SK-N-SH treated with all-trans-retinoic acid at 6 μM for 48 hours (cell line): ENCODE results near the gene DMD.

Source experiments
- ATAC-seq: fragments of 200-7000 bp; cut with Tn5 transposase; 3 replicates; pipeline ENCODE4 v1.9.1; 2020; ENCODE audit warnings: mild to moderate bottlenecking, moderate library complexity
- BACH2 ChIP-seq: fragments of 250-450 bp; sonication (Bioruptor Pico); IDR thresholded peaks from 2 replicates; pipeline ENCODE4 v1.9.0; 2021; ENCODE audit warnings: mild to moderate bottlenecking, borderline replicate concordance
- ESRRG ChIP-seq: fragments of 250-450 bp; sonication (Bioruptor Pico); IDR thresholded peaks from 2 replicates; pipeline ENCODE4 v1.6.1; 2021; ENCODE audit warnings: mild to moderate bottlenecking
- OSR1 ChIP-seq: fragments of 250-450 bp; sonication (Bioruptor Pico); IDR thresholded peaks from 2 replicates; pipeline ENCODE4 v1.8.0; 2022; ENCODE audit warnings: moderate library complexity, mild to moderate bottlenecking, inconsistent platforms
- PPARA ChIP-seq: fragments of 250-450 bp; sonication (Bioruptor Pico); IDR thresholded peaks from 2 replicates; pipeline ENCODE4 v1.5.0; 2020; ENCODE audit warnings: mild to moderate bottlenecking, borderline replicate concordance
- RARB ChIP-seq: fragments of 250-450 bp; sonication (Bioruptor Pico); IDR thresholded peaks from 2 replicates; pipeline ENCODE4 v1.8.0; 2021; ENCODE audit warnings: mild to moderate bottlenecking, moderate library complexity
- SNAI2 ChIP-seq: fragments of 250-450 bp; sonication (Bioruptor Pico); IDR thresholded peaks from 2 replicates; pipeline ENCODE4 v1.5.0; 2020; ENCODE audit warnings: mild to moderate bottlenecking, moderate library complexity
- TCF4 ChIP-seq: fragments of 250-450 bp; sonication (Bioruptor Pico); IDR thresholded peaks from 2 replicates; pipeline ENCODE4 v1.8.0; 2021; ENCODE audit warnings: mild to moderate bottlenecking, moderate library complexity, borderline replicate concordance
- ZC3H10 ChIP-seq: fragments of 250-450 bp; sonication (Bioruptor Pico); IDR thresholded peaks from 2 replicates; pipeline ENCODE4 v1.5.1; 2021; ENCODE audit warnings: mild to moderate bottlenecking, moderate library complexity
- ZFP3 ChIP-seq: fragments of 250-450 bp; sonication (Bioruptor Pico); IDR thresholded peaks from 2 replicates; pipeline ENCODE4 v1.5.0; 2020; ENCODE audit warnings: mild to moderate bottlenecking, moderate library complexity
- ZFP30 ChIP-seq: fragments of 450-650 bp; formaldehyde crosslinking; IDR thresholded peaks from 2 replicates; pipeline ENCODE4 v1.5.0; 2022; ENCODE audit warnings: mild to moderate bottlenecking, moderate library complexity
- ZNF565 ChIP-seq: fragments of 450-650 bp; formaldehyde crosslinking; conservative IDR thresholded peaks from 2 replicates; pipeline ENCODE4 v1.5.0; 2020; ENCODE audit warnings: low read depth, mild to moderate bottlenecking, moderate library complexity
- ZNF70 ChIP-seq: fragments of 450-650 bp; formaldehyde crosslinking; IDR thresholded peaks from 2 replicates; pipeline ENCODE4 v1.5.0; 2020; ENCODE audit warnings: mild to moderate bottlenecking, moderate library complexity
- ZNF8 ChIP-seq: fragments of 450-650 bp; formaldehyde crosslinking; IDR thresholded peaks from 2 replicates; pipeline ENCODE4 v1.5.0; 2020; ENCODE audit warnings: mild to moderate bottlenecking, moderate library complexity
- TF ChIP-seq, protein P1 (sequence below): fragments of 250-450 bp; sonication (Bioruptor Pico); IDR thresholded peaks from 2 replicates; pipeline ENCODE4 v1.8.0; 2020; ENCODE audit warnings: mild to moderate bottlenecking, moderate library complexity, borderline replicate concordance
- TF ChIP-seq, protein P2 (sequence below): fragments of 250-450 bp; sonication (Bioruptor Pico); IDR thresholded peaks from 2 replicates; pipeline ENCODE4 v1.5.0; 2020; ENCODE audit warnings: mild to moderate bottlenecking, moderate library complexity
- TF ChIP-seq, protein P3 (sequence below): fragments of 250-450 bp; sonication (Bioruptor Pico); IDR thresholded peaks from 2 replicates; pipeline ENCODE4 v1.5.1; 2020; ENCODE audit warnings: low read depth, mild to moderate bottlenecking, moderate library complexity

DMD gene

DNA sequence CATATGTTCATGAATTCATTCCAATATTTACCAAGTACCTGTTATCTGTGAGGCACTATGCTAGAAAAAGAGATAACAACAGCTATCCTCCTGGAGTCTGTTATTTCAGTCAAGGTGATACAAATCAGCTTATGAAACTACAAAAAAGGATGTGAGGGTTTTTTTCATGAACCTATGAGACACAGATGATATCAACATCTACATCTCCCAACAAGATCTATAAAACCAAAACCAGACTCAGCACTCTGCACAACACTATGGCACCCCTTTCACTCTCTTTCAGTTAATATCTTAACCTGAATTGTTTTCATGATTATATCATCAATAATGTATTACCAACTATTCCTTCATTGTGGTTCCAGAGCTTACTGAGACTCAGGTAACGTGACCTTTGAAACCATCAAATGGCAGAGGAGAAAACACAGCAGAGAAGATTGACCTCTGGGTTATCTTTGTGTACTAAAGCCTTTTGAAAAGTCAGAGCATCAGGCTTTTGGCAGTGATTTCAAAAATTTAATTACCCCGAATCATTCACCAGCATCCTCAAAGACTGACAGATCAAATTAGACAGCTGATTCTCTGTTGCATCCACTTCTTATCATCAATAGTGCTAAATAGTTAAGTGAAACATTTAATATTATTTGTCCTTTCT is 1894.9 kb downstream of the DMD start:
- TF ChIP-seq ESRRG (CRISPR knock-in tag) (no peak), ZNF565 (CRISPR knock-in tag) (no peak), TCF4 (CRISPR knock-in tag) (no peak), PPARA (CRISPR knock-in tag) (no peak), ZFP30 (CRISPR knock-in tag) (no peak), ZNF8 (no peak)
- TF ChIP-seq, protein P1, sequence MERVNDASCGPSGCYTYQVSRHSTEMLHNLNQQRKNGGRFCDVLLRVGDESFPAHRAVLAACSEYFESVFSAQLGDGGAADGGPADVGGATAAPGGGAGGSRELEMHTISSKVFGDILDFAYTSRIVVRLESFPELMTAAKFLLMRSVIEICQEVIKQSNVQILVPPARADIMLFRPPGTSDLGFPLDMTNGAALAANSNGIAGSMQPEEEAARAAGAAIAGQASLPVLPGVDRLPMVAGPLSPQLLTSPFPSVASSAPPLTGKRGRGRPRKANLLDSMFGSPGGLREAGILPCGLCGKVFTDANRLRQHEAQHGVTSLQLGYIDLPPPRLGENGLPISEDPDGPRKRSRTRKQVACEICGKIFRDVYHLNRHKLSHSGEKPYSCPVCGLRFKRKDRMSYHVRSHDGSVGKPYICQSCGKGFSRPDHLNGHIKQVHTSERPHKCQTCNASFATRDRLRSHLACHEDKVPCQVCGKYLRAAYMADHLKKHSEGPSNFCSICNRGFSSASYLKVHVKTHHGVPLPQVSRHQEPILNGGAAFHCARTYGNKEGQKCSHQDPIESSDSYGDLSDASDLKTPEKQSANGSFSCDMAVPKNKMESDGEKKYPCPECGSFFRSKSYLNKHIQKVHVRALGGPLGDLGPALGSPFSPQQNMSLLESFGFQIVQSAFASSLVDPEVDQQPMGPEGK = no peak
- TF ChIP-seq, protein P2, sequence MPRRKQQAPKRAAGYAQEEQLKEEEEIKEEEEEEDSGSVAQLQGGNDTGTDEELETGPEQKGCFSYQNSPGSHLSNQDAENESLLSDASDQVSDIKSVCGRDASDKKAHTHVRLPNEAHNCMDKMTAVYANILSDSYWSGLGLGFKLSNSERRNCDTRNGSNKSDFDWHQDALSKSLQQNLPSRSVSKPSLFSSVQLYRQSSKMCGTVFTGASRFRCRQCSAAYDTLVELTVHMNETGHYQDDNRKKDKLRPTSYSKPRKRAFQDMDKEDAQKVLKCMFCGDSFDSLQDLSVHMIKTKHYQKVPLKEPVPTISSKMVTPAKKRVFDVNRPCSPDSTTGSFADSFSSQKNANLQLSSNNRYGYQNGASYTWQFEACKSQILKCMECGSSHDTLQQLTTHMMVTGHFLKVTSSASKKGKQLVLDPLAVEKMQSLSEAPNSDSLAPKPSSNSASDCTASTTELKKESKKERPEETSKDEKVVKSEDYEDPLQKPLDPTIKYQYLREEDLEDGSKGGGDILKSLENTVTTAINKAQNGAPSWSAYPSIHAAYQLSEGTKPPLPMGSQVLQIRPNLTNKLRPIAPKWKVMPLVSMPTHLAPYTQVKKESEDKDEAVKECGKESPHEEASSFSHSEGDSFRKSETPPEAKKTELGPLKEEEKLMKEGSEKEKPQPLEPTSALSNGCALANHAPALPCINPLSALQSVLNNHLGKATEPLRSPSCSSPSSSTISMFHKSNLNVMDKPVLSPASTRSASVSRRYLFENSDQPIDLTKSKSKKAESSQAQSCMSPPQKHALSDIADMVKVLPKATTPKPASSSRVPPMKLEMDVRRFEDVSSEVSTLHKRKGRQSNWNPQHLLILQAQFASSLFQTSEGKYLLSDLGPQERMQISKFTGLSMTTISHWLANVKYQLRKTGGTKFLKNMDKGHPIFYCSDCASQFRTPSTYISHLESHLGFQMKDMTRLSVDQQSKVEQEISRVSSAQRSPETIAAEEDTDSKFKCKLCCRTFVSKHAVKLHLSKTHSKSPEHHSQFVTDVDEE = no peak
- no peak for ATAC-seq

DNA sequence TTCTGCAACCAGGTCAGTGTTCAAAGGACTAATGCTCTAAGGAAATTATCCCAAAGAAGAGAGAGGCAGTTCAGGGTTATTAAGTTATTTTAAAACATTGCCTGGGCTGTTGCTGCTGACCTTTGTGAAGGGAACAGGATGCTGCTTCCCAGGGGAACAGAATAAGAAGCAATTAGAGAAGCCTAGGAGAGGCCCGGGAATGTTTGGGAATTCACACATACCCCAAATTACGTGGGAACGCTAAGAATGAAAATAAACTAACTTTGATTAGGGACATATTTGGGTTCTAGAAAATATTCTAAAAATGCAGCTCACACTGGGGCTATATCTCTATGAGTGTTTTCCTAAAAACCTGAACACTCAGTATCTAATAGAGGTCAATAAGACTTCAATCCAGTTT is 1896.4 kb downstream of the DMD start:
- no peak for ATAC-seq
- TF ChIP-seq ZNF70 (CRISPR knock-in tag) (no peak), SNAI2 (no peak), TCF4 (CRISPR knock-in tag) (no peak), OSR1 (no peak)

- TF ChIP-seq TCF4 (CRISPR knock-in tag) = no peak
- TF ChIP-seq RARB (CRISPR knock-in tag) = no peak
- TF ChIP-seq BACH2 (CRISPR knock-in tag) = no peak
- TF ChIP-seq, protein P2 = no peak
- no peak for TF ChIP-seq ZC3H10 (CRISPR knock-in tag)
- no peak for TF ChIP-seq ZNF70 (CRISPR knock-in tag)
- no peak for TF ChIP-seq ZFP30 (CRISPR knock-in tag)
- no peak for TF ChIP-seq ZNF565 (CRISPR knock-in tag)
- TF ChIP-seq ZFP3 (CRISPR knock-in tag) = no peak
- no peak for TF ChIP-seq PPARA (CRISPR knock-in tag)
- TF ChIP-seq, protein P3, sequence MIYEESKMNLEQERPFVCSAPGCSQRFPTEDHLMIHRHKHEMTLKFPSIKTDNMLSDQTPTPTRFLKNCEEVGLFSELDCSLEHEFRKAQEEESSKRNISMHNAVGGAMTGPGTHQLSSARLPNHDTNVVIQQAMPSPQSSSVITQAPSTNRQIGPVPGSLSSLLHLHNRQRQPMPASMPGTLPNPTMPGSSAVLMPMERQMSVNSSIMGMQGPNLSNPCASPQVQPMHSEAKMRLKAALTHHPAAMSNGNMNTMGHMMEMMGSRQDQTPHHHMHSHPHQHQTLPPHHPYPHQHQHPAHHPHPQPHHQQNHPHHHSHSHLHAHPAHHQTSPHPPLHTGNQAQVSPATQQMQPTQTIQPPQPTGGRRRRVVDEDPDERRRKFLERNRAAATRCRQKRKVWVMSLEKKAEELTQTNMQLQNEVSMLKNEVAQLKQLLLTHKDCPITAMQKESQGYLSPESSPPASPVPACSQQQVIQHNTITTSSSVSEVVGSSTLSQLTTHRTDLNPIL (CRISPR knock-in tag) = no peak
- TF ChIP-seq ESRRG (CRISPR knock-in tag) = no peak
- TF ChIP-seq, all 23 proteins: peak for 0
Observed at GRCh38 chrX:31307952-31308351, 1903.4 kb downstream of the DMD start.

GRCh38 chrX:31302573-31303075 is 1908.7 kb downstream of the DMD start:
- ATAC-seq = no peak
- TF ChIP-seq, protein P2 = no peak
- 0 out of 2 replicates have a peak, but pooled peaks have one; percentile 28 for TF ChIP-seq ZFP30 (CRISPR knock-in tag)
- TF ChIP-seq, all 23 proteins: peak for 1

More at GRCh38 chrX:31307952-31308351, 1903.4 kb downstream of the DMD start:
- ATAC-seq = no peak
